GM21529 (cell line): ENCODE results near the gene STXBP6.
"Not testable (repeated sequence)": the region's sequence is repeated elsewhere in the genome, so short reads cannot be mapped to it uniquely, and the experiment has no call there.

Experiments
- ATAC-seq: cut with Tn5 transposase; IDR thresholded peaks from one replicate; pipeline ENCODE4 v1.9.1; 2021; ENCODE audit not compliant: unreplicated experiment

Gene STXBP6

DNA sequence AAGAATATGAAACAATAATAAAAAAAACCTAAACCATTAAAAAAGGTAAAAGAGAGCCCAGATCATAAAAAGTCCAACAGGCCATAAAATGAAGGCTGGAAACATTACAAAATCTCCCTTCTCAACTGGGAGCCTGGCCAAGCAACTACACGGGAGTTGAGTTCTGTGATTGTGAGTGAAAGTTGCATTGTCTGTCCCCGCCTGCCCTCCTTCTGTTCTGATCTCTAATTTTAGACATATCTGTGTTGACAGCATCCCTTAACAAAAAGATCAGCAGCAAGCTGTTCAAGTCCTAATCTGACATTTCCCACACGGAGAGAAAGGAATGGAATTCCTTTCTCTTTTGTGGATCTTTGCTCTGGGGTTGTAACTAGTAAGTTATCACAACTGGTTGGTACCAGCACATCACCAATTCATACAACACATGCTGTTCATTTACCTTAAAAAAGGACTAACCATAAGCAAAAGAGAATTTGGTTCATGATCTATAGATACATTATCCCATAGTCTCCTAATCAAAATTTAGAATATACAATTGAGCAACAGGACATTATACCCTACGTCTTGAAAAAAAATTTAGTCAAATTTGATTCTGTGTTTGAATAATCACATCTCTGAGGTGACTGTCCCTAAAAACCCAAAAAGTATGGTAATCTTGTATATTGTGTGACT is 210.9 kb downstream of the STXBP6 start:
- no peak for ATAC-seq

DNA sequence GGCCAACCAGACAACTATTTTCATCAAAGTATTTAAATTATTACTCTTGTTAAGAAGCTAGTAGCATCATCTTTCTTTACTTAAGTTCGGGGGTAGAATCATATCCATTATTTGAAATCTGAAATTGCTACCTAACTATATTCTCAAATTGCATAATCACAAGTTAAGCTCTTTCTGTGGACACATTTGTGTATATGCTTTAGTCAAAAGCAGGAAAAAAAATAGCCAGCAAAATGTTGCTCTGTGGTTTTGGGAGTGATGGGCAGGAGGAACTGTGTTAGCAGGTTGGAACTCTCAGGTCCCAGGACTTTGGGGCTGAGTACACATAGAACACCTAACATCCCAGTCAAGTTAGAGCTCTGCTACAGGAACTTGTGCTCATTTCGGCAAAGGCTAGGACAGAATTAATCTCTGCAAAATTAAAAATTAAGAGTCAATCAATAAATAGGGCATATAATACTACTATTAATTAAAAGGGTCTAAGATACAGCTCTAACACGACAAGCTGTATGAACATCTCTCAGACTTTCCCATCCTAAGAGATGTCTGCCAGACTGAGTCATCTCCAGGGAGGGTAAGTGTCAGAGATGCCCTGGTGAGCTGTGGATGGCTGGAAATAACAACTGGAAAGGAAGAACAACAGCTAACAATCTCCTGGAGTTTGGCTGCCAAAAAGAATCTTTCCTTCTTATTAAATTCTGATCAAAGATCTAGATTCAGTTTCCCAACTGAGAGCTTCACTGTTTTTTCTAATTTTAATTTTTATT is 212.5 kb downstream of the STXBP6 start:
- ATAC-seq, result no peak

DNA sequence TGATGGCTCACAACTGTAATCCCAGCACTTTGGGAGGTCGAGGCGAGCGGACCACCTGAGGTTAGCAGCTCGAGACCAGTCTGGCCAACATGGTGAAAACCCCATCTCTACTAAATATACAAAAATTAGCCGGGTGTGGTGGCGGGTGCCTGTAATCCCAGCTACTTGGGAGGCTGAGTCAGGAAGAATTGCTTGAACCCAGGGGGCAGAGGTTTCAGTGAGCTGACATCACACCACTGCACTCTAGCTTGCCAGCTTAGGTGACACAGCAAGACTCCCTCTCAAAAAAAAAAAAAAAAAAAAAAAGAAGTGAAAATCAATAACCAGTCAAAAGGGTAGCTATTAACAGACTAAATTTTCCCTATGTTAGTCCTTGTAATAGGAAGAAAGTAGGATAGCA is 213.6 kb downstream of the STXBP6 start:
- ATAC-seq, result not testable (repeated sequence)

DNA sequence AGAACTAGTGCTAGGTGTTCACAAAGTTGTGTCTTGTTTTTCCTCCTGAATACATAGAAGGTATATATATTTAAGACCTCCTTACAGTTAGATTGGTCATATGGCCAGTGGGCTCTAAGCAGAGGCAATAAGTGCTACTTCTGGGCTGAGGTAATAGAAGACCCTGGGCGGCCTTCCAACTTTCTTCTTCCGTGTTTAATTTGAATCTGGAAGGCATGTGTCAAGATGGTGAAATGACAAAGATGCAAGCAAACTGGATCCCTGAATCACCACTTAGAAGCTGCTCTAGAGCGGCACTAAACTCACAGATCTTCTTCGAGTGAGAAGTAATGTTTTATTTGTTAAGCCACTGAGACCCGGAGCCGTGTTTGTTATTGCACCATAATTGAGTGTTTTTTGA is 215.0 kb downstream of the STXBP6 start:
- ATAC-seq, result no peak

DNA sequence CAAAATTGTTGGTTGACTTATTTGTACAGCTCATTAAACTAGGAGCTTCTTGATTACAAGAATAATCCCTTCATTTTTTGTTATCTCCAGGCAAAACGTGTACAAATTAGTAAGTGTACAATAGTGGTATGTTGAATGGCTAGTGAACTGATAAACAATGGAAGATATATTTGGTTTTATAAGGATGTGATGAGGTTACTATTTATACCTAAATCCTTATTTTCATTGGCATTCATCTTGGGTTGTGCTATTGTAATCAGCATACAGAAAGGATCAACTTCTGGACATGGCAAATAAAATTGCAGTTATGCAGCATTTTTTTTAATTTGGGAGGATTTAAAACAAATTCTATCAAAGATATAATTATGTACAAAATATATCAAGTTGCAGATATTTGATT is 216.6 kb downstream of the STXBP6 start:
- ATAC-seq, result no peak

DNA sequence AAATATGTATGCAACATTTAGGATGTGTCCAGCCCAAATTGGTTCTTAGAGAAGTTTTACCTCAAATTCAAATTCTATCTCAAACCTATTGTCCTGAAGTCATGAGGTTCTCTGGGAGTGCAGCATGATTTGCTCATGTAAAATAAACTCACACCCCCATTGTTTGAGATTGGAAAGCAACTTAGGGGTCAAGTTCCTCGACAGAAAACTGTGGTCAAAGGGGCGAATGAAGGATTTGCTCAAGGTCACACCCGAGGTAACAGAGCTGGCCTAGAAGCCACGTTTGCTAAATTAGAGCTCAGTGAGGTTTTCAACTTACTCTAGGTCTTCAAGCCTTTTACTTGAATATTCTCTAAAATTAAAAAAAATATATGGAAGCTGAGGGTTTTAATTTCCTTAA is 218.3 kb downstream of the STXBP6 start:
- ATAC-seq, result no peak

DNA sequence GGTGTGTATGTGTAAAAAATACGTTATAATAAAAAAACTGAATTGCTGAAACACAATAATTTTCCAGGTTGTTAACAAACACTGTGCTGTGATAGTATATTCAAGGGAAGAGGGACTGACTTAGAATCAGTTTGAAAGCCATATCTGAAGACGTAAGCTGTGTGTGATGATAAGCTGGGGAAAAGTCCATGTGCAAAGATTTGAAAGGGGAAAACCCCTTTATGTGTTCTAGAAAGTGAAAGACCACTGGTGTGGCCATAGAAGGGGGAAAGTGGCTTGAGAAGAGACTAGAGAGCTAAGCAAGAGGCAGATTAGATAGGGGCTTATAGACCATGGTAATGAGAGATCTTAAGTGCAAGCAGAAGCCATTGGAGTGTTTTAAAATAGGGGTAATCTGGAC is 220.1 kb downstream of the STXBP6 start:
- ATAC-seq, result no peak

DNA sequence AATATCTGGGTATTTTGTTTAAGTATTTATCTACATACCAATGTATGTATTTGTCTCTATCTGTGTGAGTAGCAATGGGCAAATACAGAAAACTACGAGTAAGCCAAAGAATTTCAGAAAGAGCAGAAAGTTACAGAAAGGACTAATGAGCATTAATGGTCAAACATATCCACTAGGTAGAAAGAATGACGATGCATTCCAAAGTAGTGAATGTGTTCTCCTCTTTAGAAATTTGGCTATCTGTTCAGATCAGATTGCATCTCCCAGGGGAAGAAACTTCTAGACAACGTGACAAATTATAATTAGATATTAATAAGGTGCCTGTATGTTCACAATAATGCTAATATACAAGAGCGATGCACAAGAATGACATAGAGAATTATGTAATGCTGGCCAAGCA is 221.5 kb downstream of the STXBP6 start:
- ATAC-seq, result no peak

DNA sequence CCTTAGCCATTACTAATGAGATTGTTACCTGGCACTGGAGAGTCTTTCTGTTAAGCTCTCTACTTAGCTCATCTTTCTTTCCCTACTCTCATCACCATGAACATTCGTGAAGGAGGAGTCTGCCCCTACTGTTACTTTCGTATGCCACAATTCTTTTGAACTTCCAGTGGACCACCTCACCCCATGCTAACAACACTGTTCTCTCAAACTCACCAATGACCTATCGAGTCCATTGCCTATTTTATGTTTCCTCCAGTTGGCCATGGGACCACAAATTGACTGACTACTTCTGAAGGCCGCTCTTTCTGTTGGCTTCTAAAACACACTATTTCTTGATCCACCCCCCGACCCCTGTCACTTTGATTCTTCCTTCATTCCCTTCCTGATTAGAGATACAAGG is 223.6 kb downstream of the STXBP6 start:
- no peak for ATAC-seq

DNA sequence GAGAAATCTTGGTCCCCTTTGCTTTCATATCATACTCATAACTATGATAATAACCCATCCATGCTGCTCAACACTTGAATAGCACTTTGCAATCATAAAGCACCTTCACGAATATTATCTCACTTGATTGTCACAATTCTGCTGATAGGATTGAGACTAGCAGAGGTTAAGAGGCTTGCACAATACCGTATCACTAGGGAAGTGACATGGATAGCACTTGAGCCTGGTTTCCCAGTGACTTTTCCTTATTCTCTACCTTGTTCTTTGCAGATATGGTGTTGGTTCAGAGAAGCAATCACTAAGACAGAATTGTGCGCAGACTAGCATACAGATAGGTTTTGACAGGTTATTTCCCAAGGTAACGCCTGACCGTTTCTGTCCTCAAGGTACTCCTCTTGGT is 229.3 kb downstream of the STXBP6 start:
- no peak for ATAC-seq

DNA sequence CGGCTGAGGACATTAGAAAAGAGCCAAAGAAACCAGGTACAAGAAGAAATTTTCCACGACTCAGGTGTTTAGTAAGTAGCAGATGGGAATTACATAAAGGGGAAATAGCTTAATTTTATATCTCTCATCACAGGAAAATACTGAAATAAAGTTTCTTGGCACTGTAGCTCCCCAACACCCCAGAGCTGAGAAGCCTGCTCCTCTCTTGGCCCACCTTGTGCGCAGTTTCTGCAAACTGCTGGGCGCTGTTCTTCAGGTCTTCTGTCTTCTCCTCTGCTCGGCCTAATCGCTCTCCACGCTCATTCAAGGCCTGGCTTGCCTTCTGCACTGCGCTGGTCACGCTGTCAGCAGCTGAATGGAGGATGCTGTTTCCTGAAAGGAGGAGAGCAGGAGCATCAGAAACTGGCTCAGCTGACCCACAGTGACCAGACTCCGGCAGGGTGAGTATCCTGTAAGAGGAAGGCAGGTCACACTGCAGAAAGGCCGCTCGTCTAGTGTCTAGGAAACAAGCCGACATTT is 231.1 kb downstream of the STXBP6 start:
- ATAC-seq, result no peak

DNA sequence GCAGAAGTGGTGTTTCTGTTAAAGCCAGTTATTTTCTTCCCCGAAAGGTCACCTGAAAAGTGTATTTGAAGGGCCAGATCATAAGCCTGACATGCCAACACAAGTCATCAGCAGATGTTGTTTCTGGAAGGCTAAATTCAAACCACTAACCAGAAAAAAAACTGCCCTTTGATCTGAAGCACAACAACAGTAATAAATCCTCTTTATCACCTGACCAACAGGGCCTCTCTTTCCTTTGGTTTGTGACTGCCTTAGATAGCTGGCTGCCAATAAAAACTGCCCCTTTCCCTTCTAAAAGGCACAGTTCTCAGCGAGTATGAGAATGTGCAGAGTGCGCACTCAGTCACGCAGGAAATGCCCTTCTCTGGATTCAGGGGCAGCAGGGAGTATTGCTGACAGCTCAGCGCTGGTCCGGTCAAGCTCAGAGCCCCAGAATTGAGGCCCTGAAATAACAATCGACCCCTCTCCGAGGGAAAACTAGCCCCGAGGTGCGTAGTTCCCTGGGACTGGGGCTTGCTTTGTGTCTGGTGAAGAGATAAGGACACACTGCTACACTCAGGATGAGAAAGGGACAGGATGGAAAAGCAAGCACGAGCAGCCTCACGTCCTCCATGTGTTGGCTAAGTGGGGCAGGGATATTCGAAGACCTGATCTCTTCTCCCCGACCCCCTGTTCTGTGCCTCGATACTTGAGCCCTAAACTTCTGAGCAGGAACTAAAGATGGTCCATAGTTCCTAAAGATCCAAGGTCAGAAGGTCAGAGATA is 231.7 kb downstream of the STXBP6 start:
- no peak for ATAC-seq

DNA sequence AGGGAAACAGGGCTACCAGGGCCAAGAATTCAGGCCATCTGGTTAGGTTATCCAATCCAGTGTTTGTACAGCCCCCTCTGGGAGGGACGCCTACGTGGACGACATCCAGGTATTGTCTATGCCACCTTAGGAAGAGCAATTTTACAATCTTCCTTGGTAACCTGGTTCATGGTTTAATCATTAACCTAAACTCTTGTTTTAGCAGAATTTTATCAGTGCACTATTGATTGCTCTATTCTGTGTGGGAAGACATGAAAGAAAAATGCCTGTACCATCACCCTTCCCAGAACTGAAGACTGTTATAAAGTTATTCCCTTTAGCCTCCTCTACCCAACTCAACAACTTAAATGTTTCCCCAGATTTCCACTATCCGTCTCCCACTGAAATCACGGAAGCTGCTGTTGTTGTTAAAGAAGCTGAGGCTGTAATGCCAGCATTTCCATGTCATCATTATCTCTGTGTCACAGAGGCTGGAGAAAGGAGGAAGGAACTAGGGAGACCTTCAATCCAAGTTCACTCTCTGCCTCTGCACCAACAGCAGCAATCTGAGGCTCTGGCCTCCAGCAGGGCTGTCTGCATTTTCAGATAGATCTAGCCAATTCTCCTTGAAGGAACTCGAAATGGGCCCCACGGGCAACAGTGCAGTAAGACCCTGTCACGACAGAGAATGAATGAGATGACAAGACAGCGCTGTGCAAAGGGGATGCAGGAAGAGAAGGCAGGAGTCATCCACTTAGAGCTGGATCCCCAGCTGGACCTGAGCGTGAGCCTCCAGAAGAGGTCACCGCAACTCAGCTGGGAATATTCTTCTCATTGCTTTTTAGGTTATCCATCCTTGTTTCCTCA is 232.5 kb downstream of the STXBP6 start:
- no peak for ATAC-seq

DNA sequence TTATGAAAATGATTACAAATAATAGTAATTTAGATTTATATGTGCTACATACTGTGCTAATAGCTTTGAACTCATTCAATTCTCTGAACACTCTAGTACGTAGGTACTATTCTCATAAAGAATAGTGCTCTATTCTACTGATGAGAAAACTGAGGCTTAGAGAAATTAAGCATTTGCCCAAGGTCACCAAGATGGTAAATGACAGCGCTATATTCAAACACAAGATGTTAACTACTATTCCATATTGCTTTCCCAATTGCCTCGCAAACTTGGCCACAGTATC is 233.1 kb downstream of the STXBP6 start:
- no peak for ATAC-seq

DNA sequence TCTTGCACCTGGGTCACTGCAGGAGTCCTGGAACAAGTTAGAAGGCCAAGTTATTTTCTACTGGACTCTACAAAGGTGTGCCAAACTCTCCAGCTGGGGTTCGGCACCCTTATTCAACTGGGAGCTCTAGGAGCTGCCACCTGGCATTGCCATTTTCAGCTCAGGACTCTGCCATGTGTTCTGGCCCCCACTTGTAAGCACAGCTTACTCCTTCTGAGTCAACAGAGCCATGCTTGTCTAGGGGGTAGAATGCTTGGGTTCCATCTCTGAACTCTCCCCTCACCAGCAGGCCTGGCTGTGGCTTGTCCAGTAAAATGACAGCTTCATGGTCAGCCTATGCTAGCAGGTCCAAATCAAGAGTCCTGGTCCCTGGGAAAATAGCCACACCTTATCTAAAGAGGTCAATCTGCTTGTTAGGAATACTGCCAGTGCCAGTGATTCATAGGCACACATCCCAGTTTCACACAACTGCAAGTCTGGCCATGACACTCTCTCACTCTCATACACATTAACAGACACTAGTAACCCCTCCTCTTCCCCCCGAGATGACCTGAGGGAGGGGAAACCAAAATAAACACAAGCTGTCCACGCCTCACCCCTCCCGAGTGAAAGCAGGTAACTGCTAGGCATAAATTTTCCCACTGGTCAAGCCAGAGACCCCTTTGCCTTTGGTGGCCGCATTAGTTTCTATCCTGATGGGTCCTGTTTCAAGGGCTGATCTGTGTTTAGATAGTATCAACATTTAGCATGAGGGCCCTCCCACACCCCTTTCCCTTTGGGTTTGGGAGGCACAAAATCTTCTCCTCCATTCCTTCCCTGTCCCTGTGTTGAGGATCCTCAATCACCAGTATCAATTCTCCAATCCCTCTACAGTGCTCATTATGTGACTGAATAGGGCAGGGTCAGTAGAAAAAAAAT is 233.7 kb downstream of the STXBP6 start:
- no peak for ATAC-seq

DNA sequence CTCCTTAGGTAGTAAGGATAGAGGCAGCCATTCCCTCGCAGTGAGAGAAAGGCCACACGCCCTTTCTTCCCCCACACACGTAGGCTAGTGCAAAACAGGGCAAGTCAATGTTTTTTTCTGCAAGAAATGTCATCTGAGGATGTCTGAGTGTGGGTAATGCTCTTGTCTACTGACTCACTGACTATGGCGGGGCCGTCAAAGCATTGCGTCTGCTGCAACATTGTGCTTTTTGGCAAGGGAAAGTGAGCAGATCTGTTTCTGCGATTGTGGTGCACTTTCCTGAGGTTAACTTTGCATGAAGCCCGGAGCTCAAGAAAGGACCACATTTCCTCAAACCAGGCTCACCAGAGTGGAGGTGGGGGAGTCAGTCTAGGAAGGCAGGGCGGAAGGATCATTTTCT is 234.4 kb downstream of the STXBP6 start:
- no peak for ATAC-seq

DNA sequence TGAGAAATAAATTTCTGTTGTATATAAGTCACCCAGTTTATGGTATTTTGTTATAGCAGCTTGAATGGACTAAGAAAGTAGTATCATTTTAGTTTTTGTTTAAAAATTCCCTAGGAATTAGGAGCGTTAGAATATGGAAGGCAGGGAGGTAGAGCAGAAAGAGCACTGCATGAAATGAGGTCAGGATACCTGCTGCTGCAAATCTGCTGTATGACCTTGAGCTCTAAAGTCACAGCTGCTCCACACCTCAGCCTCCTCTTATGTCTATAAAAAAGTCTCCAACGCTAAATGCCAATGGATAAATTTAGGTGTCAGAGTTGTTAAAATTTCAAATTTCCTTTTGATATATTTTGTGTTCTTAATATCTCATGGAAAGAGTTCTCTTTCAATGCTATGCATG is 235.0 kb downstream of the STXBP6 start:
- no peak for ATAC-seq

DNA sequence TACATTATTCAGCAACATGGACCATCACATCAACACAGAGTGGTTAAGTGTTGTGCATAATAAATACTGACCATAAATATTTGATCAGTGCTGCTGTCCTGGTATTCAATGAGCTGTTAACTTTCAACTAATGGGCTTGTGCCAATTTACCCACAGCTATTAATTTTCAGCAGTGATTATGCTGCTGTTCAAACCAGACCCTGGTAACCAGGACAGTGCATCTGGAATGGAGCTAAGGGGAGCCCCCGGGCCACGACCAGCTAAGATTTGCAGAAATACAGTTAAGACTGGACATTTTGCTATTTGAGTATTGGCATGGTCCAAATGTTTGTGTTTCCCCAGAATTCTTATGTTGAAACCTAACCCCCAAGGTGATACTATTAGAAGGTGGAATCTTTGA is 235.6 kb downstream of the STXBP6 start:
- no peak for ATAC-seq

DNA sequence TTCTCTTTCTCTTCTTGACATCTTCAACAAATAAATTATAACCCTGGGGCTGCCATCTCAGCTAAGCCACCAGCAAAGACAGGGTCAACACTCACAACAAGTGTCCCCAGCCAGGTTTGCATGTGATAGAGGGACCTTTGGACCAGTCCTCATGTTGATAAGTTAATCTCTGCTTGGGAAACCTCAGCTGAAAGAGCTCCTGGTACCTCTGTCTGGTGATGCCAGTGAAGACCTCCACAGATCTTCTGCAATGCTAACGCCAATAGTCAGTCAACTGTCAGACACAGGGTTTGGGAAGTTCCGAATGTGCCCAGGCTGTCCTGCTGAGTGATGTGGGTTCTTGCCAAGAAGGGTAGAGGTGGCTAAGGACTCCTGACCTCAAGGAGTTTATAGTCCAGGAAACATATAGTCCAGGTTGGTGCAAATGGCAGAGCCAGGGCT is 236.1 kb downstream of the STXBP6 start:
- ATAC-seq, result no peak
